Measurements from ENCODE around the gene VSTM4.

VSTM4 gene

GRCh38 chr10:49091450-49092210 lies 23.7 kb downstream of the VSTM4 start:
- DNase-seq (ENCODE audit: low read depth, low spot score): no peak

- no peak for DNase-seq (ENCODE audit: low read depth, low spot score)
These were observed 24.5 kb downstream of the VSTM4 start for GRCh38 chr10:49090696-49091380.

GRCh38 chr10:49090189-49090575 lies 25.1 kb downstream of the VSTM4 start:
- no peak for DNase-seq (ENCODE audit: low read depth, low spot score)

- DNase-seq (ENCODE audit: low read depth, low spot score): no peak
These were observed 25.6 kb downstream of the VSTM4 start for GRCh38 chr10:49089557-49090188.

- no peak for DNase-seq (ENCODE audit: low read depth, low spot score)
These were observed 26.2 kb downstream of the VSTM4 start for GRCh38 chr10:49089152-49089551.

GRCh38 chr10:49086889-49087288 lies 28.4 kb downstream of the VSTM4 start:
- DNase-seq (ENCODE audit: low read depth, low spot score): no peak

GRCh38 chr10:49083261-49083660 lies 32.1 kb downstream of the VSTM4 start:
- DNase-seq (ENCODE audit: low read depth, low spot score): no peak

- no peak for DNase-seq (ENCODE audit: low read depth, low spot score)
These were observed 32.6 kb downstream of the VSTM4 start for GRCh38 chr10:49082766-49083165.

- peak; percentile 28 for DNase-seq (ENCODE audit: low read depth, low spot score)
These were observed 33.6 kb downstream of the VSTM4 start for GRCh38 chr10:49081547-49082275.

GRCh38 chr10:49080965-49081364 lies 34.4 kb downstream of the VSTM4 start:
- no peak for DNase-seq (ENCODE audit: low read depth, low spot score)

GRCh38 chr10:49080071-49080470 lies 35.3 kb downstream of the VSTM4 start:
- DNase-seq (ENCODE audit: low read depth, low spot score): no peak

- DNase-seq (ENCODE audit: low read depth, low spot score): no peak
These were observed 35.8 kb downstream of the VSTM4 start for GRCh38 chr10:49079499-49079898.

GRCh38 chr10:49079072-49079471 lies 36.2 kb downstream of the VSTM4 start:
- no peak for DNase-seq (ENCODE audit: low read depth, low spot score)

GRCh38 chr10:49078433-49078832 lies 36.9 kb downstream of the VSTM4 start:
- no peak for DNase-seq (ENCODE audit: low read depth, low spot score)

GRCh38 chr10:49076741-49077521 lies 38.4 kb downstream of the VSTM4 start:
- no peak for DNase-seq (ENCODE audit: low read depth, low spot score)

GRCh38 chr10:49076319-49076718 lies 39.0 kb downstream of the VSTM4 start:
- no peak for DNase-seq (ENCODE audit: low read depth, low spot score)

- DNase-seq (ENCODE audit: low read depth, low spot score): no peak
These were observed 39.6 kb downstream of the VSTM4 start for GRCh38 chr10:49075743-49076142.

- no peak for DNase-seq (ENCODE audit: low read depth, low spot score)
These were observed 40.3 kb downstream of the VSTM4 start for GRCh38 chr10:49074836-49075682.

GRCh38 chr10:49072166-49072885 lies 43.0 kb downstream of the VSTM4 start:
- no peak for DNase-seq (ENCODE audit: low read depth, low spot score)

Data from iPS DF 19.7 (cell line).